Stimulated activated CD8-positive, alpha-beta memory T cell treated with anti-CD3 and anti-CD28 coated beads, Interleukin-12 subunit alpha, Interleukin-12 subunit beta, amount 100 ng/mL, for 1 hour (primary cell): ENCODE data around the gene LRP1B.

ENCODE experiments used
- DNase-seq: peaks from one replicate; pipeline ENCODE4 v3.0.0-alpha.2; 2020; ENCODE audit warnings: low read depth

Gene LRP1B

DNA sequence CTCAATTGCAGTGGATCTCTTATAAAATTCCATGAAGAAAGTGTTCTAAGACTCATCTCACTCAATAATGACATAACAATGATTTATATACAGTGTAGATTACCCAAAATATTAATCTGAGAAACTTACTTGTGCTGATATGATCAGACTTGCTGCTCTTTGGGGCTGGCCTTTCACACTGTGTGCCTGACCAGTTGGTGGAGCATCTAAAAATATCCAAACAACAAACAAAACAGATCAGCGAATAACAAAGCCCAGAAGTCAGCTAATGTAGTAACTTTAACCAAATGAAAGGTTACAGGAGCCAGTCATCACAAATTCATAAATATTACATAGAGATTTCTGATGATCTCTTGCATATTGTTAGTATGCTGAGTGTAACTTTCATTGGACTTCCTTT, 1883.9 kb downstream of the LRP1B start:
- no peak for DNase-seq

DNA sequence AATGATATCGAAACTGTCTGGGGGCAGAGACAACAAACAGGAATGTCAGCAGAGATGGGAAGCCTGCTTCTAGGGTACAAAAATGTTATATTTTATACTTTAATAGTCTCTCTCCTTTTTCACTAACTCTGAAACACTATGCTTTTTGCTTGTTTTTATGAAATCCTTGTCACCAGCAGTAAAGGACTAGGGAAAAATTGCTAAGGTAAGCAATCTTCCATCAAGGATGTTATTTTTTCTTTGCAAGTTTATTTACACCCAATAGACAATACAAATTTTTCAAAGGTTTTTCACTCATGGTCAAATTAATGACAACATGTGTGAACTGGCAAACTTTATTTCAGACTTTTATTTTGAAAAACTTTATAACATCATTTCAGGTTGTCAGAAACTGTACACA, 1884.8 kb downstream of the LRP1B start:
- DNase-seq: no peak

- no peak for DNase-seq
Observed at GRCh38 chr2:140242889-140243288, 1887.9 kb downstream of the LRP1B start.

DNA sequence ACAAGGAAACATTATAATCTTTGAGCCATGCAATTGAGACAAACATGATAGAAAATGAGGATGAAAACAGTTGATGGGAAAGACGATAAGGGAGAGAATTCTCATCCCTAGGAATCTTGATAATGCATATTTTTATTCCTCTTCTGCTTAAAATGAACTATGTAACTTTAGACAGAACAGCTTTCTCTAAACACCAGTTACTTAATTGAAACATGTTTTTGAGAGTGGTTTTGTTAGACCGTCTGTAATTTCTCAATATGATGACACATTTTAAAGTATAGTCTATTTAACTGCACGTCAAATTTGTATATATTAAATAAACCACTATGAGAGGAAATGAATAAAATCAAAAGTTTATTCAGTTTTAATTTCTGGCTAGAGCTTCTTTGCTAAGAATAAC, 1896.7 kb downstream of the LRP1B start:
- DNase-seq: no peak

DNA sequence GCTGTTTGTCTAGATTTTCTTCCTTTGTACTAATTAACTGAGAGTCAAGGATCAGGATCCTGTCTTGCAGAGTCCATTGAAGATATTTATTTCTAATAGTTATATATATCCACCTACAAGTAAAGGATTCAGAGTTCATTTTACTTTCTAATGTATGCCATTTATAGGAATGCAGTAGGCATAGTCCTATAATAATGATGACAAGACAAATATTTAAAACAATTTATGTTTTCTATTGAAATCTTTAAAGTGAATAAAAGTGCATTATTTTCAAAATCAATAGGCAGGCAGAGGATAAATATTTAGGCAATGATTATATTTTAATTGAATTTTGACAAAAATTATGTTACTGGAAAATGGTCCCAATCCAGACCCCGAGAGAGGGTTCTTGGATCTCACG, 1919.9 kb downstream of the LRP1B start:
- DNase-seq: no peak

DNA sequence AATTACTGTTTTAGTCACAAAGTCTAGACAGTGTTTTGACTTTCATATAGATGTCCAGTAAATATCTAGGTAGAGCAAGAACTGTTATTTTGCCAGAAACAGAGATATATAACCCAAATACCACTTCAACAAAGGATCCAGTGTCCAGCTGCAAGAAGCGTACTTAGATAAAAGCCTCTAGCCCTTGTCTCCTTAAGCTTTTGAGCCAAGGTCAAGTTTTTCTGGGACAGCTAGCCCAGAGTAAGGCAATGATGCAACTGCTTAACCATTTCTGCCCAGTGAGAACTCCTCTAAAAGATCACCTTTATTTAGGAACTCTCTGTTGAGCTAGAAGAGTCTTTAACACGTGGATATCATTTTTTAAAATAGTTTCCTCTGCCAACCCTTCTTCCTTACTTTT, 1925.7 kb downstream of the LRP1B start:
- no peak for DNase-seq

GRCh38 chr2:140203347-140203746, 1927.5 kb downstream of the LRP1B start:
- no peak for DNase-seq

- DNase-seq: no peak
Observed at GRCh38 chr2:140201572-140201971, 1929.2 kb downstream of the LRP1B start.

GRCh38 chr2:140200764-140201163, 1930.1 kb downstream of the LRP1B start:
- DNase-seq: no peak

DNA sequence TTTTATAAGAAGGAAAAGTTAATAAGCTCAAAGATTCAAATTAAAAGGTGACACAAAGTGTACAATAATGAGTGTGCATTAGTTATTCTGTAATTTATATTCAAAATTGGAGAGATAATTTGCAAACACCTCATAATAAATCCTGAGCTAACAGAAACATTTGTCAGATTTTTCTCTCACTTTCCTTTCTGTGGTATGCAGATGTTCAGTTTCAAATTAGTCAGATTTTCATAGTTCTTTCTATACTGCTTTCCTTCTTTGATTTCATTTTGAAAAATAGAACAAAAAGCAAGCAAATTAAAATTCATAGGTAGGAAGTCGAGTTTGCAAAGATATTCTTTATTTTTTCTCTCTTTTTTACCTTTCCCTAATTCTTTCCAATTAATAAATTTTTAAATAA, 1930.5 kb downstream of the LRP1B start:
- DNase-seq: no peak

DNA sequence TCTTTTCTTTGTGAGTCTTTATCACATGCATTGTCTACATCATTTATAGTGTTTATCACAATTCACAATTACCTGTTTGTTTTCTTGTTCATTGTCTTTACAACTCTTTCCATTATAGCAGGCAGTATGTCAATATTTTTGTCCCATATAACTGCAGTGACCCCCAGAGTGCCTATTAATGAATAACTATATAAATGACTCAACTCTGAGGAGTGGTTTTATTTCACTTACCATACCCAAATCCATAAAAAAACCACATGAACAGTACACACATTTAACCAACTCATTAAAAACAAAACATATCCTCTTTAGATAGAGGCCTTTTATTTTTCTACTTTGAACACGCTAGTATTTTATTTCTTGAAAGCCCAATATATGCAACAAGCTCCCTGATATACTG, 1931.5 kb downstream of the LRP1B start:
- no peak for DNase-seq

DNA sequence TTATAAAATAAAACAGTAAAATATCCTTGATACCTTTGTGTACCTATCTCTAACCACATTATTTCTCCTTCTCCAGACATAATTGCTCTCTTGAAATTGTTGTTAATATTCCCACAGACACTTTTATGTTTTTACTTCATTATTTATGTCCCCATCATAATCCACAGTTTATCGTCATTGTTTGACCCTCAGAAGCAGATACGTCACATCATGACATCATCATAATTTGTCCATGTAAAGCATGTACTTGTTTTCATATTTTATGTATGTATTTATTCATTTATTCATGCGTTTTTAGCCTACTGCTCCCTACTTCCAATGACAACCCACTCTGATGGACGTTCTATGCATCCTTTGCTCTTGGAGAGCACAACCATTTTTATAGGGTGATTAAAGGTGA, 1943.7 kb downstream of the LRP1B start:
- no peak for DNase-seq

- DNase-seq: no peak
Observed at GRCh38 chr2:140186313-140186712, 1944.5 kb downstream of the LRP1B start.

DNA sequence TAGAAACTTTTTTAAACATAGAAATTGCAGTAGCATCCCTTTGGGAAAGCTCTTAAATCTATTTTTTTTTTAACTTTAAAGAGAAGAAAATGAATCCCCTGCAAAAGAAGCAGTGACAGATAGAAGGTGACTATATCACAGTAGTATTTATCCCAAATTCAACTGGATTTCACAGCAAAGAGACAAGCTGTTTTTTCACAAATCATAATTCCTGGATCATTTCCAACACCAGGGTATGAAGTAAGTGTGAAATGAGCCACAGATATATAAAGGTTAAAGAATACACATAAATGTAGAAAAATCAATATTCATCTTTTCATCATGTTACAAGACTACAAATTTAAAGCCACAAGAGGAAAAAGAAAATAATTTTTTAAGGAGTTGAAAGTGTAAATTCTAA, 1945.7 kb downstream of the LRP1B start:
- no peak for DNase-seq

- DNase-seq: no peak
Observed at GRCh38 chr2:140183056-140183765, 1947.6 kb downstream of the LRP1B start.
